Stomach (tissue), 9 donors: ENCODE results near the gene DCAF6. TPM values are rescaled to one million over a fixed set of nuclear protein-coding genes. Genes with fewer than 3 reads are reported as not detected.

ENCODE experiments used
- DNase-seq, 2 donors: peaks; one replicate each; pipeline versions ENCODE4 v3.0.0 to v3.0.0-alpha.2; 2013 to 2019
- H3K27ac ChIP-seq, 5 donors: fragments of 200-600 bp in 4 of 5; sonication (generic) in 4 of 5; one replicate each; pipeline ENCODE4 v1.5.1; 2013 to 2019; ENCODE audit warnings: mild to moderate bottlenecking in 1 of 5, moderate library complexity in 1 of 5
- H3K27me3 ChIP-seq, 3 donors: fragments of 200-600 bp; sonication (generic); one replicate each; pipeline ENCODE4 v1.5.1; 2017 to 2019; ENCODE audit warnings: mixed run types in 1 of 3
- H3K36me3 ChIP-seq, 4 donors: fragments of 200-600 bp; sonication (generic); 1 replicate in 3 of 4; 2 replicates in 1 of 4; pipeline ENCODE4 v1.5.1; 2016 to 2019
- H3K4me1 ChIP-seq, 4 donors: fragments of 200-600 bp; sonication (generic); one replicate each; pipeline ENCODE4 v1.5.1; 2016 to 2019
- H3K4me3 ChIP-seq, 4 donors: fragments of 200-600 bp; sonication (generic) in 3 of 4; one replicate each; pipeline ENCODE4 v1.5.1; 2016 to 2019; ENCODE audit warnings: mild to moderate bottlenecking in 1 of 4
- H3K9me3 ChIP-seq, 4 donors: fragments of 200-600 bp; sonication (generic); one replicate each; pipeline ENCODE4 v1.5.1; 2016 to 2019
- EP300 ChIP-seq: sonication (generic); formaldehyde crosslinking; IDR thresholded peaks from one replicate; pipeline ENCODE4 v1.6.1; 2017; ENCODE audit warnings: antibody characterized with exemption
- POLR2A ChIP-seq, 4 donors: fragments of 450-650 bp; IDR thresholded peaks; one replicate each; pipeline ENCODE4 v1.6.1; 2016; ENCODE audit warnings: antibody characterized with exemption in 4 of 4, control low read depth in 2 of 4, mild to moderate bottlenecking in 1 of 4, moderate library complexity in 1 of 4
- POLR2AphosphoS5 ChIP-seq, 3 donors: sonication (generic); formaldehyde crosslinking; IDR thresholded peaks; one replicate each; pipeline ENCODE4 v1.6.1; 2016; ENCODE audit warnings: antibody characterized with exemption in 3 of 3
- WGBS, 5 donors: extraction: QIAGEN DNeasy Blood & Tissue Kit in 3 of 5; methylation state at CpG; one replicate each; pipeline versions ENCODE4 v1.1.5 to v1.1.7; 2013 to 2018; 5-methylcytosine and 5-hydroxymethylcytosine counted together
- intact Hi-C: fragments of 100-400 bp; cut with DNase I; formaldehyde crosslinking; loops from one replicate; pipeline ENCODE4 v1.15.1; 2023; ENCODE audit warnings: low total_unique reads
- polyA plus RNA-seq, 3 donors: library from polyadenylated mRNA; stranded (reverse); fragments of 200-250 nt; gene quantifications; one replicate each; pipeline ENCODE4 v1.2.3, GENCODE V29; 2013
- total RNA-seq, 5 donors: library from RNA; depleted of rRNA; stranded (reverse); fragments of >200 nt; gene quantifications; one replicate each; pipeline versions ENCODE4 v1.1.0 to v1.2.3, GENCODE V29; 2014 to 2016
- TF ChIP-seq, protein P1 (sequence below), 7 experiments: fragments of 450-650 bp in 4 of 7; fragments of 200-600 bp in 3 of 7; sonication (generic) in 3 of 7; IDR thresholded peaks; one replicate each; pipeline ENCODE4 v1.5.1; 2016 to 2019; ENCODE audit warnings: antibody characterized with exemption in 7 of 7, control low read depth in 2 of 7, mild to moderate bottlenecking in 1 of 7
- donor health status: healthy with polysubstance abuse.
- donor health status: Bipolar disorder and iron deficiency.
- donor health status: healthy.

The DCAF6 gene
- total and polyA plus RNA-seq, 8 donors = 39.3 to 124 (median 71.9) TPM

DNA sequence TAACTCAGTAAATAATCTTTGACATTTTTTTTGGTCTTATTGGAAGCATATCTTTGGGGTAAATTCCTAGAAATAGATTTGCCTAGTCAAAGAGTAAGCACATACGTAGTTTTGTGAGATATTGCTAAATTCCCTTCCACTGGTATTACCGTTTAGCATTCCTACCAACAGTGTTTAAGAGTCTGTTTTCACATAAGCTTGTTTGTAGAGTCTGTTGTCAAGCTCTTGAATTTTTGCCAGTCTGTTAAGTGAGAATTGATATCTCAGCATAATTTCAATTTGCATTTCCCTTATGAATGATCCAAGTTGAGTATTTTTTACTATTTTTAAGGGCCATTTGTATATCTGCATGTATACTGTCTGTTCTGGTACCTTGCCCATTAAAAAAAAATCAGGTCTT is 37.3 kb downstream of the DCAF6 start:
- no peak overlapping the region for H3K4me3 ChIP-seq
- H3K36me3 ChIP-seq = peaks cover 8 to 54% (median 40%) of the 10 kb centered on the region in 4 donors
- DNase-seq = no peak
- intact Hi-C loops = no loop called here
- WGBS, 5 donors = 72 to 81% (median 74%) methylated on average over 2 of the region's 2 CpGs
- no peaks in the 10 kb centered on the region for H3K27me3 ChIP-seq
- H3K9me3 ChIP-seq = no peaks in the 10 kb centered on the region
- TF ChIP-seq EP300 = no peak
- TF ChIP-seq POLR2A (IDR thresholded peaks at IDR 0.05) = no peak
- TF ChIP-seq, protein P1, sequence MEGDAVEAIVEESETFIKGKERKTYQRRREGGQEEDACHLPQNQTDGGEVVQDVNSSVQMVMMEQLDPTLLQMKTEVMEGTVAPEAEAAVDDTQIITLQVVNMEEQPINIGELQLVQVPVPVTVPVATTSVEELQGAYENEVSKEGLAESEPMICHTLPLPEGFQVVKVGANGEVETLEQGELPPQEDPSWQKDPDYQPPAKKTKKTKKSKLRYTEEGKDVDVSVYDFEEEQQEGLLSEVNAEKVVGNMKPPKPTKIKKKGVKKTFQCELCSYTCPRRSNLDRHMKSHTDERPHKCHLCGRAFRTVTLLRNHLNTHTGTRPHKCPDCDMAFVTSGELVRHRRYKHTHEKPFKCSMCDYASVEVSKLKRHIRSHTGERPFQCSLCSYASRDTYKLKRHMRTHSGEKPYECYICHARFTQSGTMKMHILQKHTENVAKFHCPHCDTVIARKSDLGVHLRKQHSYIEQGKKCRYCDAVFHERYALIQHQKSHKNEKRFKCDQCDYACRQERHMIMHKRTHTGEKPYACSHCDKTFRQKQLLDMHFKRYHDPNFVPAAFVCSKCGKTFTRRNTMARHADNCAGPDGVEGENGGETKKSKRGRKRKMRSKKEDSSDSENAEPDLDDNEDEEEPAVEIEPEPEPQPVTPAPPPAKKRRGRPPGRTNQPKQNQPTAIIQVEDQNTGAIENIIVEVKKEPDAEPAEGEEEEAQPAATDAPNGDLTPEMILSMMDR (IDR thresholded peaks at IDR 0.05) = no peak
- TF ChIP-seq POLR2AphosphoS5 (IDR thresholded peaks at IDR 0.05) = no peak
- peaks cover 0 to 16% (median 3%) of the 10 kb centered on the region in 4 donors for H3K4me1 ChIP-seq
- H3K27ac ChIP-seq = no peak overlapping the region

DNA sequence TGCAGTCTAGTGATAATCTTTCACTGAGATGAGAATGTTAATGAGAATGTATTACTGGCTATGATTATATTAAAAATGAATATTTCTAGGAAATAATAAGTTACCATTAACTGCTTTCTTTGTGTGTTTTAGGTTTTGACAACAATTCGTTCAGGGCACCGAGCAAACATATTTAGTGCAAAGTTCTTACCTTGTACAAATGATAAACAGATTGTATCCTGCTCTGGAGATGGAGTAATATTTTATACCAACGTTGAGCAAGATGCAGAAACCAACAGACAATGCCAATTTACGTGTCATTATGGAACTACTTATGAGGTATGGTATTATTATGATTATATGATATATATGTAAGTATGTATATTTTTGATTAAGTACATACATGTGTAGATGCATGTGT is 38.2 kb downstream of the DCAF6 start:
- Histone ChIP-seq H3K9me3 (no peaks in the 10 kb centered on the region), H3K36me3 (peaks cover 8 to 54% (median 44%) of the 10 kb centered on the region in 4 donors), H3K4me3 (no peak overlapping the region), H3K27ac (no peak overlapping the region), H3K4me1 (peaks cover 0 to 15% (median 3%) of the 10 kb centered on the region in 4 donors), H3K27me3 (no peaks in the 10 kb centered on the region)
- 45 to 64% (median 61%) methylated on average over 4 of the region's 4 CpGs for WGBS, 5 donors
- DNase-seq = no peak
- intact Hi-C loops = no loop called here
- TF ChIP-seq POLR2A (IDR thresholded peaks at IDR 0.05) (no peak), POLR2AphosphoS5 (IDR thresholded peaks at IDR 0.05) (no peak)

DNA sequence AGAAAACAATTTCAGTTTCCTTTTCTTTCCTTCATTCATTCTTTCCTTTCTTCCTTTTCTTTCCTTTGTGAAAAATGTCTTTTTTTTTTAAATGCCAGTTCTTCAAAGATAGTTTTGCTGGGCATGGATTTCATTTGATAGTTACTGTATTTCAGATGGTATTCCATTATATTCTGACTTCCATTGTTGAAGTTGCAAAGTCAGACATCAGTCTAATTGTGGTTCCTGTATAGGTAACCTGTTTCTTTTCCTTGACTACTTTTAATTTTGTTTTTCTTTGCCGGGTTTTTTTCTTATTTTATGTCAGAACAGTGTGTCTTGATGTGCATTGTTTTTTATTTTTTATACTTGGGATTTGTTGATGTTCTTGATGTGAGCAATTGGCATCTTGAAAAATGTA is 40.8 kb downstream of the DCAF6 start:
- H3K9me3 ChIP-seq = no peaks in the 10 kb centered on the region
- 95 to 100% (median 97%) methylated on average over 1 of the region's 1 CpG for WGBS, 5 donors

DNA sequence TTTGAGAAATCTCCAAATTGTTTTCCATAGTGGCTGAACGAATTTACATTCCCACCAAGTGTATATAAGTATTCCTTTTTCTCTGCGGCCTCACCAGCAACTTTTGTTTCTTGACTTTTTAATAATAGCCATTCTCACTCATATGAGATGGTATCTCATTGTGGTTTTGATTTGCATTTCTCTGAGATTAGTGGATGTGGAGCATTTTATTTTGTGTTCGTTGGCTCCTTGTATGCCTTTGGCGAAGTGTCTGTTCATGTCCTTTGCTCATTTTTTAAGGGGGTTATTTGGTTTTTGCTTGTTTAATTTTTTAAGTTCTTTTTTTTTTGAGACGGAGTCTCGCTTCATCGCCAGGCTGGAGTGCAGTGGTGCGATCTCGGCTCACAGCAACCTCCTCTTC is 45.5 kb downstream of the DCAF6 start:
- intact Hi-C loops = no loop called here
- Histone ChIP-seq H3K36me3 (peaks cover 6 to 42% (median 37%) of the 10 kb centered on the region in 4 donors), H3K4me3 (no peak overlapping the region), H3K4me1 (peaks cover 0 to 27% (median 2%) of the 10 kb centered on the region in 4 donors), H3K27ac (no peak overlapping the region), H3K27me3 (no peaks in the 10 kb centered on the region), H3K9me3 (no peaks in the 10 kb centered on the region)
- TF ChIP-seq, protein P1 (IDR thresholded peaks at IDR 0.05) = no peak
- TF ChIP-seq POLR2AphosphoS5 (IDR thresholded peaks at IDR 0.05) (no peak), EP300 (no peak), POLR2A (IDR thresholded peaks at IDR 0.05) (no peak)
- no peak for DNase-seq
- WGBS, 5 donors = 94 to 98% (median 97%) methylated on average over 9 of the region's 9 CpGs

More for the DNA sequence above, 40.8 kb downstream of the DCAF6 start:
- no peak for TF ChIP-seq POLR2AphosphoS5 (IDR thresholded peaks at IDR 0.05)
- TF ChIP-seq, protein P1 (IDR thresholded peaks at IDR 0.05) = no peak
- TF ChIP-seq POLR2A (IDR thresholded peaks at IDR 0.05) = no peak
- no peak for TF ChIP-seq EP300
- DNase-seq = no peak
- no peak overlapping the region for H3K4me3 ChIP-seq
- H3K4me1 ChIP-seq = peaks cover 0 to 17% (median 4%) of the 10 kb centered on the region in 4 donors
- intact Hi-C loops = no loop called here
- no peaks in the 10 kb centered on the region for H3K27me3 ChIP-seq
- H3K27ac ChIP-seq = no peak overlapping the region
- H3K36me3 ChIP-seq = peaks cover 14 to 58% (median 53%) of the 10 kb centered on the region in 4 donors

DNA sequence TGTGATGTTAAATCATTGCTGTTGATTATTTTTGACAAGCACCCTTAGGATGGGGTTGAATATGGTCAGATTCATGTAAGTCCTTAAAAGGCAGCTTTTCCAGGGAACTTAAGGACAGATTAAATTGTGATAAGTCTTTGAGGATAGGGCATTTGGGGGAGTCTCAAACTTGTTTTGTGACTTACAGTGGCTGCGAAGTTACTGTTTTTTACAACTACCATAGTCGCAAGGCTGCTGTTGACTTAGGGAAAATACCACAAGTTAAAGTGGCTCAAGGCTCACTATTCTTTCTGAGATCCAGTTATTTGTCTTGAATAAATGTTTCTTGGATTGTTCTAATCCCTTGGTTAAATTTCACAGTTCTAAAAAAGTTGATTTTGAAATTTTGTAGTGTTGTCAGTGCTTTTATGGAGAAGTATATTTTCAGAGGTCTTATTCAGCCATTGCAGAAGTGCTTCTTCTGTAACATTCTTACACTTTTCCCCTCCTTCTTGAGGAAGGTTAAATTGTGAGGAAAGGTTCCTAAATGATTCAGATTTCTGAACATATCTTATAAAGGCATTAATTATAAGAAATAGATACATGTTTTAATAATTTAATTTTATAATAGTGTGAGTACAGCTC is 47.4 kb downstream of the DCAF6 start:
- WGBS, 5 donors = 67 to 83% (median 72%) methylated on average over 2 of the region's 2 CpGs
- H3K4me1 ChIP-seq = peaks cover 0 to 32% (median 2%) of the 10 kb centered on the region in 4 donors
- no peaks in the 10 kb centered on the region for H3K27me3 ChIP-seq
- no peak for DNase-seq
- no peak for TF ChIP-seq POLR2AphosphoS5 (IDR thresholded peaks at IDR 0.05)
- no peak for TF ChIP-seq EP300
- TF ChIP-seq POLR2A (IDR thresholded peaks at IDR 0.05) = no peak
- TF ChIP-seq, protein P1 (IDR thresholded peaks at IDR 0.05) = no peak
- H3K9me3 ChIP-seq = no peaks in the 10 kb centered on the region
- H3K36me3 ChIP-seq = peaks cover 6 to 49% (median 26%) of the 10 kb centered on the region in 4 donors
- H3K4me3 ChIP-seq = no peak overlapping the region
- intact Hi-C loops = no loop called here
- H3K27ac ChIP-seq = no peak overlapping the region
